ENCODE results near the gene NKX2-2. TPM values are rescaled to one million over a fixed set of nuclear protein-coding genes. Genes with fewer than 3 reads are reported as not detected.

Gene NKX2-2
- total RNA-seq, 1 experiment from 2014 or later: not detected

DNA sequence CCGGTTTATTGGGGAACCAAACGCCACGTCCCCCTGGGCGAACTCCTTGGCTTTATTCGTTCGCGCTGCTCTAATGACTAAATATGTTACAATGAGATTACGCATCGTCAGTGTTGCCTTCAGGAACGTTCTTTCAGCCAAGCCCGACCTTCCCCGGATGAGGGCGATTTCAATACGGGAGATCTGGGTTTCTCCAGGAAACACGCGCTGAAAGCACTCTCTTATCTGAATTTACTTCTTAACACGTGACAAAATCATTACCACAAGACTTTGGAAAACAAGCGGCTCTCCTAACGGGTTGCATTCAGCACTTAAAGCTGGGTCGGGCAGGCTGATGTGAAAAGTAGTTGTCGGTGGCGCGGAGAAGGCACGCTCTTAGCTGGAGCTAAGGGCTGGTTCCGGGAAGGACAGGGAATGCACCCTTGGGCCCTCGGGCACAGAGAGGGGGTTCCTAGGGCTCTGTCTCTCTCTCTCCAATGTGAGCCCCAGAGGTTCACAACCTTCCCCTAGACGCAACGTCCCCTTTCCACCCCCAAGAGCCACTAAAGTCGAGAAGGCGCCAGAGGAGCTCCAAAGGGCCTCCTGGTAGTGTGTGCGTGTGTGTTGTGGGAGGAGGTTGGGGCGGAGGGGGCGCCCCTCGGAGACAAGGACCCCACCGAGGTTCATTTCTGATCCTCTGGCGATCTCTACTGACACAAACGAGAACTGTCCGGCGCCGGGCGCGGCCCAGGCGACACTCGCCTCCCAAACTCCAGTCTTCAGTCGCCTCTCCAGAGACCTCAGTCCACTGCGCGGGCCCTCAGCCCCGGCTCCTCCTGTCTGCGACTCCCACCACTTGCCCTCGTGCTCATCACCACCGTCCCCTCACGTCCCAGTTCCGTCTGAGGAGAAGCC lies 7.1 kb upstream of the NKX2-2 start:
- Histone ChIP-seq H3K9me3 (ENCODE audit: low read length) (no peaks in the 10 kb centered on the region), H3K9me2 (replicated peaks; ENCODE audit: low read length) (no peaks in the 10 kb centered on the region), H4K20me1 (ENCODE audit: low read length) (no peaks in the 10 kb centered on the region), H3K27ac (ENCODE audit: low read length) (no peak overlapping the region), H2AFZ (ENCODE audit: low read length) (no peak overlapping the region), H3F3A (ENCODE audit: low read length, unreplicated experiment) (no peaks in the 10 kb centered on the region), H3K27me3 (ENCODE audit: low read length) (peaks cover 98% of the 10 kb centered on the region), H3K9ac (ENCODE audit: low read length) (no peak overlapping the region), H3K4me3 (ENCODE audit: low read length) (no peak overlapping the region), H3K79me2 (ENCODE audit: low read length) (no peaks in the 10 kb centered on the region), H3K4me1 (ENCODE audit: insufficient read depth, low read length) (no peaks in the 10 kb centered on the region), H3K4me2 (ENCODE audit: low read length) (no peak overlapping the region), H3K36me3 (ENCODE audit: low read depth, low read length) (no peaks in the 10 kb centered on the region)
- BruUV-seq (replicated peaks): no TSS peak
- TF ChIP-seq EZH2 (IDR thresholded peaks at IDR 0.05; ENCODE audit: low read length, unreplicated experiment) (no peak), EZH2phosphoT487 (IDR thresholded peaks at IDR 0.05; ENCODE audit: borderline replicate concordance, low read length) (no peak)
- TF ChIP-seq, protein P1, sequence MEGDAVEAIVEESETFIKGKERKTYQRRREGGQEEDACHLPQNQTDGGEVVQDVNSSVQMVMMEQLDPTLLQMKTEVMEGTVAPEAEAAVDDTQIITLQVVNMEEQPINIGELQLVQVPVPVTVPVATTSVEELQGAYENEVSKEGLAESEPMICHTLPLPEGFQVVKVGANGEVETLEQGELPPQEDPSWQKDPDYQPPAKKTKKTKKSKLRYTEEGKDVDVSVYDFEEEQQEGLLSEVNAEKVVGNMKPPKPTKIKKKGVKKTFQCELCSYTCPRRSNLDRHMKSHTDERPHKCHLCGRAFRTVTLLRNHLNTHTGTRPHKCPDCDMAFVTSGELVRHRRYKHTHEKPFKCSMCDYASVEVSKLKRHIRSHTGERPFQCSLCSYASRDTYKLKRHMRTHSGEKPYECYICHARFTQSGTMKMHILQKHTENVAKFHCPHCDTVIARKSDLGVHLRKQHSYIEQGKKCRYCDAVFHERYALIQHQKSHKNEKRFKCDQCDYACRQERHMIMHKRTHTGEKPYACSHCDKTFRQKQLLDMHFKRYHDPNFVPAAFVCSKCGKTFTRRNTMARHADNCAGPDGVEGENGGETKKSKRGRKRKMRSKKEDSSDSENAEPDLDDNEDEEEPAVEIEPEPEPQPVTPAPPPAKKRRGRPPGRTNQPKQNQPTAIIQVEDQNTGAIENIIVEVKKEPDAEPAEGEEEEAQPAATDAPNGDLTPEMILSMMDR (conservative IDR thresholded peaks at IDR 0.05; ENCODE audit: low read depth, low read length): no peak
- POLR2A ChIA-PET (ENCODE audit: unreplicated experiment): no interaction called here
- DNase-seq: no peak
- ATAC-seq: no peak
- intact Hi-C loops (cut with micrococcal nuclease): no loop called here
- CTCF ChIA-PET: no interaction called here

DNA sequence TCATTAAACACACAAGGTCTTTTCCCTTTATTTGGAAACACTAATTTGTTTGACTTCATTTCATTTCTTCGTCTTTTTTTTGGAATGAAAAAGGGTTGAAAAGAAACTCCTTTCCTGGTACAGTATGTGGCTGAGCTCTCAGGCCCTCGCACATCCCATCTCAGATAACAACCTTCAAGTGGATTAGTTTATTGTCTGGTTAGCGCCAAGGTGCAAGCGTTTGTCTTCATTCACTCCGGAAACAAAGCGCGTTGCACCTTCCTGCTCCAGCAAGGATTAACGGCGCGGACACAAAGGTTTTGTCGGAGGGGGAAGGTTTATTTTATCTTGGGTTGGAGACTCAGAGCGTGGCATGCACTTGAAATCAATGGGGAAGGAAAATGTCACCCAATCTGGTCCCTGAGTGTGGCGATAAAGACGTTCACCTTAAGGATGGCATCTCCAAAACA lies 5.3 kb upstream of the NKX2-2 start:
- Histone ChIP-seq H3F3A (ENCODE audit: low read length, unreplicated experiment) (no peaks in the 10 kb centered on the region), H2AFZ (ENCODE audit: low read length) (no peak overlapping the region), H3K27ac (ENCODE audit: low read length) (no peak overlapping the region), H3K9me2 (replicated peaks; ENCODE audit: low read length) (no peaks in the 10 kb centered on the region), H3K4me1 (ENCODE audit: insufficient read depth, low read length) (no peaks in the 10 kb centered on the region), H3K9me3 (ENCODE audit: low read length) (no peaks in the 10 kb centered on the region), H3K36me3 (ENCODE audit: low read depth, low read length) (no peaks in the 10 kb centered on the region), H3K27me3 (ENCODE audit: low read length) (peaks cover 98% of the 10 kb centered on the region), H3K4me3 (ENCODE audit: low read length) (no peak overlapping the region), H4K20me1 (ENCODE audit: low read length) (no peaks in the 10 kb centered on the region), H3K4me2 (ENCODE audit: low read length) (no peak overlapping the region), H3K79me2 (ENCODE audit: low read length) (no peaks in the 10 kb centered on the region), H3K9ac (ENCODE audit: low read length) (no peak overlapping the region)
- no TSS peak for BruUV-seq (replicated peaks)
- TF ChIP-seq EZH2phosphoT487 (IDR thresholded peaks at IDR 0.05; ENCODE audit: borderline replicate concordance, low read length) (no peak), EZH2 (IDR thresholded peaks at IDR 0.05; ENCODE audit: low read length, unreplicated experiment) (no peak)
- TF ChIP-seq, protein P1 (conservative IDR thresholded peaks at IDR 0.05; ENCODE audit: low read depth, low read length): no peak
- intact Hi-C loops (cut with micrococcal nuclease): no loop called here
- no peak for ATAC-seq
- POLR2A ChIA-PET (ENCODE audit: unreplicated experiment): no interaction called here
- no peak for DNase-seq
- CTCF ChIA-PET: interaction anchor here (0.6 kb wide), 1 partner anchor 19 kb away, joined by 3 read pairs; no protein-coding TSS in a partner anchor

All from PC-3 (cell line).